ENCODE results near the gene CFAP251. TPM values are rescaled to one million over a fixed set of nuclear protein-coding genes. Genes with fewer than 3 reads are reported as not detected.

Gene CFAP251, protein sequence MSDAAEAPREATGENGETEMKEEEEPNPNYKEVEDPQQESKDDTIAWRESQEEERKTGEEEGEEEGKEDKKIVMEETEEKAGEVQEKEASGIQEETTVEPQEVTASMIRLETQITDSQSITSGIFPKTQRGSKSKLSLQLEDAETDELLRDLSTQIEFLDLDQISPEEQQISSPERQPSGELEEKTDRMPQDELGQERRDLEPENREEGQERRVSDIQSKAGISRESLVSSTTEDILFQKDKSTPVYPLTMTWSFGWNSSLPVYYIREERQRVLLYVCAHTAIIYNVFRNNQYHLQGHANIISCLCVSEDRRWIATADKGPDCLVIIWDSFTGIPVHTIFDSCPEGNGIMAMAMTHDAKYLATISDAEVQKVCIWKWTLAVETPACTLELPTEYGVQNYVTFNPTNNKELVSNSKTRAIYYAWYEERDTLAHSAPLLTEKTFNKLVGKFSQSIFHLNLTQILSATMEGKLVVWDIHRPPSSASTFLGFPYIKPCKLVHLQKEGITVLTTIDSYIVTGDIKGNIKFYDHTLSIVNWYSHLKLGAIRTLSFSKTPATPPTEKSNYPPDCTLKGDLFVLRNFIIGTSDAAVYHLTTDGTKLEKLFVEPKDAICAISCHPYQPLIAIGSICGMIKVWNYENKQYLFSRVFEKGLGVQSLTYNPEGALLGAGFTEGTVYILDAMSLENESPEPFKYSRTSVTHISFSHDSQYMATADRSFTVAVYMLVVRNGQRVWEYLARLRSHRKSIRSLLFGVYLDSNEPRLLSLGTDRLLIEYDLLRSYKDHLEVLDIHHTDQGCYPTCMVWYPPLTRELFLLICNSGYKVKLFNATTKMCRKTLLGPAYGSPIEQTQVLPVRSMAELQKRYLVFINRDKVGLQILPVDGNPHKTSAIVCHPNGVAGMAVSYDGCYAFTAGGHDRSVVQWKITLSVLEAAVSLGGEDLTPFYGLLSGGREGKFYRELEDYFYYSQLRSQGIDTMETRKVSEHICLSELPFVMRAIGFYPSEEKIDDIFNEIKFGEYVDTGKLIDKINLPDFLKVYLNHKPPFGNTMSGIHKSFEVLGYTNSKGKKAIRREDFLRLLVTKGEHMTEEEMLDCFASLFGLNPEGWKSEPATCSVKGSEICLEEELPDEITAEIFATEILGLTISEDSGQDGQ
- total RNA-seq, result 6.0 TPM

DNA sequence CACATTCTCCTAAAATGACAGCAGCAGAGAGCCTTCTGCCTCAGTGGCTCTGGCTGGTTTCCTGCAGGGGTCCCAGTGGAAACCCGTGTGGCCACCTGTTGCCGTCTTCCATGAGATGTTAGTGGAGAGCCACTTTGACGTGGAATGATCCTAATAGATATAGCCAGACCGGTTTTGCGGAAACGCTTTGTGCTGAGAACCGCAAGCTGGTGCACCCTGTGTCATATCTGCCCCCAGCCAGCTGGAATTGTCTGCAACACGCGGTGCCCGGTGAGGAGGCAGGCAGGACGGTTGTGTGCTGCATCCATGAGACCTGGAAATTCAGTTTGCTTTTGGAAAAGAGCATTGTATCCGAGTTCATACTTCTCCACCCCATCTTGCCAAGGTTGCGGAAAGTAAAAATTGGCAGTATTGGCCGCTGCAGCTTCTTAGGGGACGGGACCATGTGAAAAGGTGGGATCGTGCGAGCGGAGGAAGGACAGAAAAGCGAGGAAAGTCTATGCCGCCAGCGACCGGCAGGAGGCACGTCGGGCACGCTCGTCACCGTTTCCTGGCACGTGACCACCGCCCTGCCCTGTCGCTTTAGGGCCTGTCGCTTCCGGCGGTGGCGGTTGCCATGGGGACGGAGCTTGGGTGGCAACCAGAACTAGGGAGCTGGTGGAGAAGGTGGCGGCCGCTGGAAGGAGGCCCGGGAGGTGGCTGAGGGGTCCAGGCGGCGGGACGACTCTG, at the start of gene CFAP251:
Gene CFAP251 (plus strand): TSS at position 643 of the 729 bp plus-strand sequence. CDS start 2,714 bp downstream, outside the sequence.

DNA sequence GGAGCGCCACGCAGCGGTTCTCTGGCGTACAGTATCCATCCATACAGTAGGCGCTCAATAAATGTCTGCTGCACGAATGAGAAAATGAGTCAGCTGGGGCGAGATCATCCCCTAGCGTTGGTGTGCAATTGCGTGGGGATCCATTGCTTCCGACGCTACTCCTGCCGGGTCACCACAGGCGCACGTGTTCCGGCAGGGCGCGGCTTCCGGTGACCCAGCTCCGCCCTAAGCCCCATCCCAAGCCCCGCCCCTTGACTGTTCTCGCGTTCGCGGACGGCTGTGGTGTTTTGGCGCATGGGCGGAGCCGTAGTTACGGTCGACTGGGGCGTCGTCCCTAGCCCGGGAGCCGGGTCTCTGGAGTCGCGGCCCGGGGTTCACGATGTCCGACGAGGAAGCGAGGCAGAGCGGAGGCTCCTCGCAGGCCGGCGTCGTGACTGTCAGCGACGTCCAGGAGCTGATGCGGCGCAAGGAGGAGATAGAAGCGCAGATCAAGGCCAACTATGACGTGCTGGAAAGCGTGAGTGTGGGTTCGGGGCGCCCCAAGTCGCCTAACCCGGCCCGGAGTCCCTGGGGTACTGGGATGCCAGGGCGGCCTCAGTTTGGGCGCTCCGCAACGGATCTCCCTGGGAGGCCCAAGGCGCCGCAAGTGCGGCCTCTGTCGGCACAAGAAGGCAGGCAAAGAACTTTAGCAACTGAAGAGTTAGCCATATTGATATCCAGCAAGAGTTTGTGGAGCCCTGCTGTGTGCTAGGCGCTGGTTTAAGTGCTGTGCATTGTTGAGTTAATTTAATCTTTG, 29.7 kb upstream of the CFAP251 start, which contains the start of gene PSMD9:
Gene PSMD9 (plus strand): TSS at position 313 of the 796 bp plus-strand sequence. CDS start 67 bp downstream, at position 380.

GRCh38 chr12:122021822-122022392, 103.5 kb downstream of the CFAP251 start, which contains the start of gene BCL7A:
BCL7A (plus strand) TSS chr12:122021884; CDS start chr12:122022092, 208 bp downstream.

Other genes with a start within 250 kb of the CFAP251 start
- 0.99 TPM for gene MORN3, start 248.9 kb upstream of the CFAP251 start, total RNA-seq
- gene TMEM120B, start 205.8 kb upstream of the CFAP251 start, total RNA-seq, result 11.7 TPM
- gene RHOF, start 124.9 kb upstream of the CFAP251 start, total RNA-seq, result 19.2 TPM
- gene SETD1B, start 114.6 kb upstream of the CFAP251 start, total RNA-seq, result 12.5 TPM
- 0.77 TPM for gene HPD, start 59.7 kb upstream of the CFAP251 start, total RNA-seq
- 67.8 TPM for gene PSMD9, start 29.8 kb upstream of the CFAP251 start, total RNA-seq
- 31.6 TPM for gene BCL7A, start 103.3 kb downstream of the CFAP251 start, total RNA-seq
- gene MLXIP, start 160.2 kb downstream of the CFAP251 start, total RNA-seq, result 17.8 TPM

Measured in camera-type eye (tissue), 1 donor.